ENCODE data around the gene CNTNAP5. TPM values are rescaled to one million over a fixed set of nuclear protein-coding genes. Genes with fewer than 3 reads are reported as not detected.

CNTNAP5 gene
- total and polyA plus RNA-seq, 2 donors (not counting 1 experiment from before 2014, with no cell fraction given) = not detected

DNA sequence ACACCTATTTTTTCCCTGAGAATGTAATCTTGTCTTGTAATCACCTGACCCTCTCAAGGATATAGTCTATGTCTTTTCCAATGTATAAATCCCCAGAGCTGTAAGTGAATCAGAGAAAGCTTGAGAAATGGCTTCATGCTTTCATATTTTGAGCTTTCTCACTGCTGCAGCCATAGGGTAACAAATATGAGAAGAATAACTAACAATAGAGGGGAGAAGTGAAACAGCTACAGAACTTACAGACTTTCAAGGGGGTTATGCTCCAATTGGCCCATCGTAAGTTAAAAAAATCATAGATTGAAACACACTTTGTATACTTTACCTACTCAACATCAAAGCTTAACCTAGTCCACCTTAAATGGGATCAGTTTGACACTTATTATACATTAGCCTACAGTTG is 111.0 kb downstream of the CNTNAP5 start:
- no peak for ATAC-seq (ENCODE audit: low read depth)
- no peak for DNase-seq
- Mint-ChIP-seq H3K27ac (no peak overlapping the region), H3K4me3 (no peak overlapping the region), H3K9me3 (ENCODE audit: insufficient read depth) (no peaks in the 10 kb centered on the region), H3K4me1 (no peaks in the 10 kb centered on the region), H3K27me3 (no peaks in the 10 kb centered on the region)
- Histone ChIP-seq H3K9ac (ENCODE audit: low read length) (no peak overlapping the region), H3K4me1 (ENCODE audit: control insufficient read depth in 2 of 2, insufficient read depth in 2 of 2, low read length in 2 of 2) (no peaks in the 10 kb centered on the region), H3K9me3 (ENCODE audit: control extremely low read depth in 1 of 3, control insufficient read depth in 2 of 3, insufficient read depth in 1 of 3, low read length in 2 of 3) (peaks cover 0 to 5% (median 0%) of the 10 kb centered on the region in 3 donors), H3K79me2 (ENCODE audit: control insufficient read depth, insufficient read depth, low read length) (no peaks in the 10 kb centered on the region), H3K4me3 (ENCODE audit: control extremely low read depth in 1 of 5, extremely low read depth in 1 of 5, insufficient read depth in 1 of 5, low read depth in 2 of 5, low read length in 4 of 5) (no peak overlapping the region), H3K27ac (ENCODE audit: low read length in 2 of 2) (no peak overlapping the region), H4K20me1 (ENCODE audit: control insufficient read depth, insufficient read depth, low read length, poor library complexity, severe bottlenecking) (no peaks in the 10 kb centered on the region), H3K4me2 (replicated peaks; ENCODE audit: low read depth, low read length, poor library complexity, severe bottlenecking) (no peak overlapping the region), H3K27me3 (replicated peaks in 1 of 4; ENCODE audit: control extremely low read depth in 1 of 4, control insufficient read depth in 3 of 4, insufficient read depth in 4 of 4, low read length in 3 of 4) (no peaks in the 10 kb centered on the region), H3K36me3 (replicated peaks in 1 of 2; ENCODE audit: control extremely low read depth in 1 of 2, control insufficient read depth in 1 of 2, extremely low read depth in 1 of 2, insufficient read depth in 2 of 2, low read length in 1 of 2) (no peaks in the 10 kb centered on the region), H2AFZ (ENCODE audit: insufficient read depth, low read depth, low read length, poor library complexity, severe bottlenecking) (no peak overlapping the region)
- POLR2A ChIA-PET = no interaction called here
- intact Hi-C loops (cut with micrococcal nuclease) = no loop called here
- TF ChIP-seq EZH2 (IDR thresholded peaks at IDR 0.05; ENCODE audit: borderline replicate concordance, insufficient read depth, low read depth, low read length, poor library complexity, severe bottlenecking) = no peak
- TF ChIP-seq, protein P1, sequence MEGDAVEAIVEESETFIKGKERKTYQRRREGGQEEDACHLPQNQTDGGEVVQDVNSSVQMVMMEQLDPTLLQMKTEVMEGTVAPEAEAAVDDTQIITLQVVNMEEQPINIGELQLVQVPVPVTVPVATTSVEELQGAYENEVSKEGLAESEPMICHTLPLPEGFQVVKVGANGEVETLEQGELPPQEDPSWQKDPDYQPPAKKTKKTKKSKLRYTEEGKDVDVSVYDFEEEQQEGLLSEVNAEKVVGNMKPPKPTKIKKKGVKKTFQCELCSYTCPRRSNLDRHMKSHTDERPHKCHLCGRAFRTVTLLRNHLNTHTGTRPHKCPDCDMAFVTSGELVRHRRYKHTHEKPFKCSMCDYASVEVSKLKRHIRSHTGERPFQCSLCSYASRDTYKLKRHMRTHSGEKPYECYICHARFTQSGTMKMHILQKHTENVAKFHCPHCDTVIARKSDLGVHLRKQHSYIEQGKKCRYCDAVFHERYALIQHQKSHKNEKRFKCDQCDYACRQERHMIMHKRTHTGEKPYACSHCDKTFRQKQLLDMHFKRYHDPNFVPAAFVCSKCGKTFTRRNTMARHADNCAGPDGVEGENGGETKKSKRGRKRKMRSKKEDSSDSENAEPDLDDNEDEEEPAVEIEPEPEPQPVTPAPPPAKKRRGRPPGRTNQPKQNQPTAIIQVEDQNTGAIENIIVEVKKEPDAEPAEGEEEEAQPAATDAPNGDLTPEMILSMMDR (IDR thresholded peaks at IDR 0.05) = no peak
- no CpG with 5 or more reads among the region's 1 CpG for WGBS (ENCODE audit: insufficient coverage)
- CTCF ChIA-PET = no interaction called here

DNA sequence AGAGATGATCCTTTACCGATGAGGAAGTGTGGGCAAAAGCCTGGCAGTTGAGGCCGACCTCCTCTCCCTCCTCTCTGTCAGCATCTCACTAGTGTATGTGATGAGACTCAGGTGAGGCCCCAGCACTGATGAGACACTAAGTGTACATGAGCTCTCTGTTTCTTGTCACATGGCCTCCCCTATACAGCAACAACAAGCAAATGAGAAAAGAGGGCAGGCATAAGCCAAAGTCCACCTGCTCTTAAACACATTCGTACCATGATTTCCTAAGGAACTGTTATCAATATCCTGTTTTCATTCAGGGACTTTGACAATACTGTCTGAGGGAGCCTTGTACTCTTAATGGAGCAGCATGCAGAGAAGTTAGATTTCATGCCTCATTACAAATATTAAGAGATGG is 113.0 kb downstream of the CNTNAP5 start:
- no peaks in the 10 kb centered on the region for H3K4me1 Mint-ChIP-seq
- Histone ChIP-seq H3K9ac (ENCODE audit: low read length) (no peak overlapping the region), H3K4me2 (replicated peaks; ENCODE audit: low read depth, low read length, poor library complexity, severe bottlenecking) (no peak overlapping the region), H2AFZ (ENCODE audit: insufficient read depth, low read depth, low read length, poor library complexity, severe bottlenecking) (no peak overlapping the region), H3K36me3 (replicated peaks in 1 of 2; ENCODE audit: control extremely low read depth in 1 of 2, control insufficient read depth in 1 of 2, extremely low read depth in 1 of 2, insufficient read depth in 2 of 2, low read length in 1 of 2) (no peaks in the 10 kb centered on the region), H4K20me1 (ENCODE audit: control insufficient read depth, insufficient read depth, low read length, poor library complexity, severe bottlenecking) (no peaks in the 10 kb centered on the region), H3K9me3 (ENCODE audit: control extremely low read depth in 1 of 3, control insufficient read depth in 2 of 3, insufficient read depth in 1 of 3, low read length in 2 of 3) (peaks cover 0 to 5% (median 0%) of the 10 kb centered on the region in 3 donors), H3K27me3 (replicated peaks in 1 of 4; ENCODE audit: control extremely low read depth in 1 of 4, control insufficient read depth in 3 of 4, insufficient read depth in 4 of 4, low read length in 3 of 4) (no peaks in the 10 kb centered on the region), H3K79me2 (ENCODE audit: control insufficient read depth, insufficient read depth, low read length) (no peaks in the 10 kb centered on the region), H3K4me3 (ENCODE audit: control extremely low read depth in 1 of 5, extremely low read depth in 1 of 5, insufficient read depth in 1 of 5, low read depth in 2 of 5, low read length in 4 of 5) (no peak overlapping the region), H3K4me1 (ENCODE audit: control insufficient read depth in 2 of 2, insufficient read depth in 2 of 2, low read length in 2 of 2) (no peaks in the 10 kb centered on the region), H3K27ac (ENCODE audit: low read length in 2 of 2) (no peak overlapping the region)
- no peak overlapping the region for H3K27ac Mint-ChIP-seq
- ChIA-PET POLR2A (no interaction called here), CTCF (no interaction called here)
- H3K27me3 Mint-ChIP-seq = no peaks in the 10 kb centered on the region
- no peak for TF ChIP-seq EZH2 (IDR thresholded peaks at IDR 0.05; ENCODE audit: borderline replicate concordance, insufficient read depth, low read depth, low read length, poor library complexity, severe bottlenecking)
- TF ChIP-seq, protein P1 (IDR thresholded peaks at IDR 0.05) = no peak
- DNase-seq (no peak), ATAC-seq (ENCODE audit: low read depth) (no peak)
- intact Hi-C loops (cut with micrococcal nuclease) = no loop called here
- no peak overlapping the region for H3K4me3 Mint-ChIP-seq
- WGBS (ENCODE audit: insufficient coverage) = 92% methylated on average over 2 of the region's 3 CpGs
- H3K9me3 Mint-ChIP-seq (ENCODE audit: insufficient read depth) = no peaks in the 10 kb centered on the region
